Measurements from ENCODE around the gene DDX10. TPM values are rescaled to one million over a fixed set of nuclear protein-coding genes. Genes with fewer than 3 reads are reported as not detected.

DDX10 gene
- total RNA-seq, 4 donors from 2014 or later, result 5.5 to 25.0 (median 17.5) TPM

GRCh38 chr11:108959874-108960273 lies 295.0 kb downstream of the DDX10 start:
- H3K27ac ChIP-seq, result no peak overlapping the region
- H3K9me3 ChIP-seq, result no peaks in the 10 kb centered on the region
- WGBS, 2 donors, result 95% methylated on average over 3 of the region's 3 CpGs; no CpG with 5 or more reads in 1 of the 2 donors
- H3K36me3 ChIP-seq, result no peaks in the 10 kb centered on the region
- no peak overlapping the region for H3K4me3 ChIP-seq
- no peak for DNase-seq
- H3K4me1 ChIP-seq, result peaks cover 0 to 18% (median 0%) of the 10 kb centered on the region in 3 donors
- H3K27me3 ChIP-seq, result no peaks in the 10 kb centered on the region
- no peak for TF ChIP-seq CTCF (IDR thresholded peaks at IDR 0.05)
- TF ChIP-seq POLR2A (IDR thresholded peaks at IDR 0.05), result no peak
- intact Hi-C loops (cut with DNase I), result no loop called here

GRCh38 chr11:108960501-108960900 lies 295.6 kb downstream of the DDX10 start:
- intact Hi-C loops (cut with DNase I), result no loop called here
- H3K27ac ChIP-seq, result no peak overlapping the region
- H3K4me3 ChIP-seq, result no peak overlapping the region
- no peak for DNase-seq
- no peaks in the 10 kb centered on the region for H3K9me3 ChIP-seq
- no peaks in the 10 kb centered on the region for H3K36me3 ChIP-seq
- no peaks in the 10 kb centered on the region for H3K27me3 ChIP-seq
- 21 to 72% methylated on average over 4 to 5 of the region's 5 CpGs for WGBS, 2 donors
- peaks cover 0 to 18% (median 0%) of the 10 kb centered on the region in 3 donors for H3K4me1 ChIP-seq
- no peak for TF ChIP-seq CTCF (IDR thresholded peaks at IDR 0.05)
- TF ChIP-seq POLR2A (IDR thresholded peaks at IDR 0.05), result no peak

GRCh38 chr11:108961095-108961494 lies 296.2 kb downstream of the DDX10 start:
- Histone ChIP-seq H3K9me3 (no peaks in the 10 kb centered on the region), H3K4me3 (no peak overlapping the region), H3K4me1 (peaks cover 0 to 18% (median 0%) of the 10 kb centered on the region in 3 donors), H3K27ac (no peak overlapping the region), H3K27me3 (no peaks in the 10 kb centered on the region), H3K36me3 (no peaks in the 10 kb centered on the region)
- intact Hi-C loops (cut with DNase I), result no loop called here
- TF ChIP-seq POLR2A (IDR thresholded peaks at IDR 0.05), result no peak
- TF ChIP-seq CTCF (IDR thresholded peaks at IDR 0.05), result no peak
- 56 to 64% methylated on average over 3 to 4 of the region's 4 CpGs for WGBS, 2 donors
- DNase-seq, result no peak

- TF ChIP-seq CTCF (IDR thresholded peaks at IDR 0.05) (no peak), POLR2A (IDR thresholded peaks at IDR 0.05) (no peak)
Observed at GRCh38 chr11:108963118-108963517, 298.2 kb downstream of the DDX10 start.

GRCh38 chr11:108965306-108966001 lies 300.6 kb downstream of the DDX10 start:
- intact Hi-C loops (cut with DNase I), result no loop called here
- Histone ChIP-seq H3K4me3 (no peak overlapping the region), H3K27me3 (no peaks in the 10 kb centered on the region), H3K36me3 (no peaks in the 10 kb centered on the region), H3K27ac (no peak overlapping the region), H3K4me1 (peaks cover 0 to 2% (median 0%) of the 10 kb centered on the region in 3 donors), H3K9me3 (no peaks in the 10 kb centered on the region)
- TF ChIP-seq CTCF (IDR thresholded peaks at IDR 0.05) (no peak), POLR2A (IDR thresholded peaks at IDR 0.05) (no peak)
- no peak for DNase-seq
- WGBS, 2 donors, result 64 to 65% methylated on average over 9 to 10 of the region's 10 CpGs

More at GRCh38 chr11:108963118-108963517, 298.2 kb downstream of the DDX10 start:
- H3K27ac ChIP-seq, result no peak overlapping the region
- no peak overlapping the region for H3K4me3 ChIP-seq
- H3K9me3 ChIP-seq, result no peaks in the 10 kb centered on the region
- H3K27me3 ChIP-seq, result no peaks in the 10 kb centered on the region
- intact Hi-C loops (cut with DNase I), result no loop called here
- DNase-seq, result no peak
- peaks cover 0 to 18% (median 0%) of the 10 kb centered on the region in 3 donors for H3K4me1 ChIP-seq
- no peaks in the 10 kb centered on the region for H3K36me3 ChIP-seq
- 76 to 89% methylated on average over 4 of the region's 4 CpGs for WGBS, 2 donors

All from esophagus squamous epithelium (tissue), 5 donors.